GM19240 (cell line): Measurements from ENCODE around the gene TUT7.
"Not testable (repeated sequence)": the region's sequence is repeated elsewhere in the genome, so short reads cannot be mapped to it uniquely, and the experiment has no call there.

Experiments
- DNase-seq: peaks from one replicate; pipeline ENCODE4 v3.0.0; 2011; ENCODE audit warnings: low spot score; ENCODE audit not compliant: insufficient read length

Gene TUT7

DNA sequence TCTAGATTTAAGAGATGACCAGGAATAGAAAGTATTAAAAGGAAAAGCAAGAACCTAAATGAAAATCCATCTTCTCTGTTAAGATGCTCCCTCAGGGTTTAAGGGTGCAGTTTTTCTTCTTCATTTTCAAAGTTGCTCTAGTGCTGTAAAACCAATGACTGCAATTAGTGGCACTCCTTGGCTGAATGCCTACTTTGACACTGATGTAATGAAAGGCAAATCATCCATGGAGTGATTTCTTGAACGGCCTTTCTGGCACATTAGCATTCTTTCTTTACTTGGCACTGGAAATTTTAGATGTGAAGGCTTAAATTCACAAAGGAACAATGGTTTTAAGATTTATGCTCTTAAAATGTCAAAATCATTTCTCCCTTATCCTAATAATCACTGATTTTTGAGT, 52.5 kb downstream of the TUT7 start:
- no peak for DNase-seq

DNA sequence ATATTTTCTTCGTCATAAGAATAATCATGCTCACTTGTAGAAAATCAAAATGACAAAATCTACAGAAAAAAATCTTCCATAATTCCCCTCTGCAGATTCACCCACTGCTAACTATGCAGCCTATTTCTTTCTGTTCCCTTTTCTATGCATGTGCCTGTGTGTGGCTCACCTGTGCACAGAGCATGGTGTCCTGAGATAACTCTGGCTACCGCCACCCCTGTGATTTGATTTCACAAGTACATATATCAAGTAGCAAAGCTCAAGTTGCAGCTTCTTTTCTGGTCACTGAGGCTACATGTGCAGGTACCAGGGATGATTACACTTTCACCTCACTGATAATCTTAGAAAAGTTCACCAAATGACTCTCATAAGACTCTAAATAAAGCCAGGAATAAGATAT, 53.5 kb downstream of the TUT7 start:
- DNase-seq = no peak

DNA sequence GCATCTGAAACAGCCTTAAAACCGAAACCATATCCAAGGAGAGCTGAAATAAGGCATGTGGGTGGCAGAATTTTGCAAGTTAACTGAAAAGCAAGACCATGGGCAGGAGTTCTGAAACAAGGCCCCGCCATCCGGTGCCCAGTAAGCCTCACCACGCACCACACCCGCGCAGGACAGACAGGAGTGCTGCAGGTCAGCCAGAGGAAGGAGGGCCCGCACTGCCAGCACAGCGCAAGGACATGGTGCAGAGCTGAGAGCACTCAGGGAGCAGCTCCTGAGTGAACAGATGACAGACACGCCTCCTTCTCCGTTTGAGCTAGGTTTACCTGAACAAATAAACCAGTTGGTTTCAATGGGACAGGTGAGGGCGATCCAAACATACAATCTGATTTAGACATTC, 55.3 kb downstream of the TUT7 start:
- DNase-seq = no peak

DNA sequence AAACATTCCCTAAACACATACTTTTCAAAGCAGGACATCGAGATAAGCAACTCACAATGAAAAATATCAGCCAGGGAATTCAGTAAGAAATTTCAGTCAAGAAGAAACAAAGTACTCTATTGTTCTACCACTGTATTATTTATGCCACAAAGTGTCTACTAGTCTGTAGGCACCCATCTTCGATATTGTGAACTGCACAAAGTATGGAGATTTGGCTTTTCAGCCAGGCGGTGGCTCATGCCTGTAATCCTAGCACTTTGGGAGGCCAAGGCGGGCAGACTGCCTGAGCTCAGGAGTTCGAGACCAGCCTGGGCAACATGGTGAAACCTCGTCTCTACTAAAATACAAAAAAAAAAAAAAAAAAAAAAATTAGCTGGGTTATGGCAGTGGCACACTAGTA, 63.9 kb downstream of the TUT7 start:
- not testable (repeated sequence) for DNase-seq

DNA sequence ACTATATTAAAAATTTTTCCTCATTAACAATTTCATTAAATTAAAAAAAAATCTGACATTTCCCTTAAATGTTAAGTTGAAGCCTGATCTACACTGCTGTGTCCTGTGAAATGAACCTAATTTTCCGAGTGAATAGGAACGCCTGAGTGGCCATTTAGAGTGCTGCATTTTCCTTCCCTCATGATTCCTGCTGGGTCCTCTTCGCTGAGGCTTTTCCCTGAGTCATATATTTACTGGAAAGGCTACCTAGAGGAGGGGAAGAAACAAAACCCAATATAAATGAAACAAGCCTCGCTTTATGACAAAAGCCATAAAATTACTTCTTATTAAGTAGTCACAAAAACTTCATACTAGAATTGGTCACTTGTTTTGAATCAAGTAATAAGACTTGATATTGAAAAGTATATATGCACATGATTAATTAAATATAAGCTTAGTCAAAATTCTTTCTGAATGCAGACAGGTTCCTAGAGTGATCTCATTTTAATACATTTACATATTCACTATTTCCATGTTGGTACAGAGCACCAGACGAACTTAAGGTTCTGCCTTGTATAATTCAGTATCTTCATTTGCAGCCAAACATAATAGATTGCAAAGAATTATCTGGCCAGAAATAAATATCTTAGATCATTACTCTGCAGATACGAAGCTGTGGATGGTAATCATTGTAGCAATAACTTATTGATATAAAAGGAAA, 65.6 kb downstream of the TUT7 start:
- DNase-seq = no peak

DNA sequence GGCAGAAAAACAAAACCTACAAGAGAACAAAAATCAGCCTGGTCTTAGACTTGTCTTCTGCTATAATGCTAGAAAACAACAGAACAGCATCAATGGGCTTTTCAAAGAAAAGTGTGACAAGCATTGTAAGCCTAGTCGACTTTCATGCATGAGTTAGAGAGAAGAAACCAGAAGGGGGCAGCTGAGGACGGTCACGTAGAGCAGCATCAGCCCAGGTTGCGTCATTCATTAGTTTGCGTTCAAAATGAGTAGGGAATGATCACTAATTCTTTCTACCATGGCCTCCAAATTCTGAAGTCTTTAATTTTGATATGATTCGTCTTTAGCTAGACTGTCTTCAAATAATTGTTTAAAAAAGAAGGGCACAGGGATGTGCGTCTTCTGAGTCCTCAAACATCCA, 67.2 kb downstream of the TUT7 start:
- DNase-seq = no peak

DNA sequence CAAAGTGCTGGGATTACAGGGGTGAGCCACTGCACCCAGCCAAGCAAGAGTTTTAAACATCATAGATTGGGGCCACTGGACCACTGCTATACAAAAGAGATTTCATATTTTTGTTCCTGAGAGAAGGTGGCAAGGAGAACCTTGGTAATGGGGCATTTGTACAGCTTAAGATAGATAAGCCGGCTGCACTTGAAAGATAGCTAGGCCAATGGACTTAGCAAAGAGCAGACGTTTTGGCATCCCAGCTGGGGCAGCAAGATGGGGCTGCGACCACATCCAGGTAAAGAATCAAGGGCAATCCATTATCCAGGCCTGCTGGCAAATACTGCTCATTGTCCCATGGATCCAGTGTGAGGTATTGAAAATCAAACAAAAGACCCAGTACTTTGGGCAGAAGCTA, 67.9 kb downstream of the TUT7 start:
- no peak for DNase-seq

DNA sequence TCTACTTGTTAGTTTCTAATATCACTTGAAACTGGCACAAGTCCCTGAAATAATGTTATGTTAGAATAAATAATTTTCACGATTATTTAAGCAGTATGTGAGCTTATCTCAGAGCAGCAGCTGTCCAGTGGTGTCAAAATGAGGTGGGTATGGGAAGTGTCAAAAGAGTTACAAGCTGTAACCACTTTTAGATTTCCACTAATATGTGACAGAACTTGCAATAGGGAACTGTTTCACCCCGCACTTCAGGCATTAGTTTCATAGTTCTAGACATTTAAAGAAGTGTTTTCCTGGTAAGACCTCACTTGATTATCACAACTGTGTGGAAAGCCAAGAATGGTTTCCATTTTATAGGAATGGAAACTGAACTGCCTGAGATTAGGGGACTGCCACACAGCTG, 68.9 kb downstream of the TUT7 start:
- no peak for DNase-seq

DNA sequence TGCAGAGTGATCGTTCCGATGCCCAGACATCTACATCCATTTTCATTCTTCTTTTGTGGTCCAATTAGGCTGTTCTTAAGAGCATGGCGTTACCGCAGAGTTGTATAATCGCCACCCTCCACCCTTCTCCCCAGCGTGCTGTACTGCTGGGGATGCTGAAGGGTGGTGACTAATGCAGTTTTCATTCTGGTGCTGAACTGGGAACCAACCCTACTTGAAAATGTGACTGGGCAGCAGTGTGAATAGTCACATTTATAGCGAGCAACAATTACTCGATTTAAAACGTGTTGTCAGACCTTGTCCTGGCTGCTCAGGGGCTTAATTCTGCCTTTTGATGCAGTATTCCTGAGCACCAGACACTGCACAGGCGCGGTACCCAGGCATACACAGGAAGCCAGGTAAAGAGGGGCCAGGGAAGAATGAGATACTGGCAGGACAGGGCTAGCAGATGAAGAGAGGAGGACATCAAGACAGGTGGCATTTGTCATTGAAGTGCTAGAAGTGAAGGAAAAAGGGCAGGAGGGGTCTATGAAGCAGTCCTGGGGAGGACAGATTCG, 71.2 kb downstream of the TUT7 start:
- no peak for DNase-seq

DNA sequence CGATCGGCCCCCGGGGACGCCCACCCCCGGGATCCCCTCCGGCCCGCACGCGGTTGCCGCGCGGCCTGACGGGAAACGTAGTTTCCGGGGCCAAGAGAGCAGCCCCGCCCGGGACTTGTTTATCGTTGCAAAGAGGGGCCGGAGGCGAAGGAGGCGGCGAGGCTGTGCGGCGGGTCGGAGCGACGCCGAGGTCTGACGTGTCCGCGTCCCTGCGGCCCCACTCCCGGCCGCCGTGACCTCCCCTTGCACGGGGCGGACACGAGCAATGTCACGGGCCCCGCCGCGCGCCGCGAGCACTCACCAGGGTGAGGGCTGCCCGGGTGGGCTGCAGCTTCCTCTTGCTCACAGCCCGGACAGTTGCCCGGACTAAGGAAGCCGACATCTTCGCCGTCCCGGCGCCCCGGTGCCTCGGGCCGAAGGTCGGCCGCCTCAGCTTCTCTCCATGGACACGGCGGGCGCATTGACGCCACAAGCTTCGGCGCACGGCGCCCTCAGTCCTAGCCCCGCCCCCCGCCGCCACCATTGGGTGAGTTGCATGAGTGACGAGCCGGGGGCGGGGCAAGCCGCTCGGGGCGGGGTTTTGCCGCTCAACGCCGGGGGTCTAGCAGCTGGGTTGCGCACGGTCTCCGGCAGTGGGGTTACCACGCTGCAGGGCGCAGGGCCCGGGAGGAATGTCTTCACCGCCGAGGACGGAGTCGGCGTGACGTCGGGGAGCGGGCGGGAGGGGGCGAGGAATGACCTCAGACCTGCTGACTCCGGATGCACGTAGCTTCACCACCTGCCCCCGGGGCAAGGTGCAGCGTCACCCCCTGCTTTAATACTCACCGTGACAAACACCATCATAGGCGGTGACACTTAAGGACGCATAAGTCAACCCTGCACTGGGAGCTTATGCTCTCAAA, 71.9 kb downstream of the TUT7 start, which contains the start of gene ISCA1:
TSS of gene ISCA1 (minus strand) at position 462 of the 902 bp plus-strand sequence. CDS start at position 382, 80 bp downstream.
- peak; percentile 37 for DNase-seq

DNA sequence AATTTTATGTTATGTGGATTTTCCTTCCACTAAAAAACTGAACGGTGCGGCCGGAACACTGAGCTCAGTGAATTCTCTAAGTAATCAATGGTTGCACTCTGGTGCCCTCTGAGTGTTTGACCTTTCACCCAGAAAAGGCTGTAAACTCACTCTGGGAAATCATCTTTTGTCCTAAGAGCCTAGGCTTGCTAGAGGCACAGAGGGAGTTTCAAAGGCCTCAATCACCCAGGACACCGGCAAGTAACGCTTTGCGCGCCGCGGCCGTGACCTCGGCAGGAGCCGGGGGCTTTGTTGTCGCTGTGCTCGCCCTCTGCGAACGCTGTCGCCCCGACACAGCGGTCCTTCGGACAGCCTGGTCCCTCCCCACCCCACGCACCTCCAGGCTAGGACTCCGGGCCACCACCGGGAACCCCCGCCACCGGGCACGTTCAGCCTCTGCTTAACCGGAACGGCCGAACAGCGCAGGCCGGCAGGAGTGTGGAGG, 72.6 kb downstream of the TUT7 start:
- no peak for DNase-seq

DNA sequence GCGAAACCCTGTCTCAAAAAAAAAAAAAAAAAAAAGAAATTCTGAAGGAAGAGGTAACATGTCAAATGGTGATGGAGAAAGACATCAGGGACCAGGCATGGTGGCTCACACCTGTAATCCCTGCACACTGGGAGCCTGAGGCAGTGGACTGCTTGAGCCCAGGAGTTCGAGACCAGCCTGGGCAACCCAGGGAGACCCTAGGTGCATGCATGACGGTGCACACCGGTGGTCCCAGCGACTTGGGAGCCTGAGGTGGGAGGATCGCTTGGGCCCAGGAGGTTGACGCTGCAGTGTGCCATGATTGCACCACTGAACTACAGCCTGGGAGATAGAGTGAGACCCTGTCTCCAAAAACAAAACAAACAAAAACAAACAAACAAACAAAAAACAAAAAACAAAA, 73.6 kb downstream of the TUT7 start:
- DNase-seq = no peak

DNA sequence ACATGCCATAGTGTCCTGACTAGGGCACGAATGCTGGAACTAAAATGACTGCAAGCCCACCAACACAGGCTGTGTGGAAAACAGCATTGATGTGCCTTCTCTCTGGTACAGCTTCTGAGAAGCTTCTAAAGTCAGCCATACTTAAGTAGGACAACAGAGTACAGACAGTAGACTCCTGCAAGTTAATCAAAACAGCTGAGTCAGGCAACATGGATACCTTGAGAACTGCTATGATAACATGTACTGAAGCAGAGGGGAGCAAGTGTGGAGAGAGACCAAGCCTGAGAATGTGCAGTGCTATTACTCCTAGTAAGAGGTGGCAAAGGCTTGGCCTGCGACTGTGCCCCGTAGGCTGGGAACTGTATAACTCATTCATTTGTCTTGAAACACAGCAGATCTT, 74.4 kb downstream of the TUT7 start:
- no peak for DNase-seq

DNA sequence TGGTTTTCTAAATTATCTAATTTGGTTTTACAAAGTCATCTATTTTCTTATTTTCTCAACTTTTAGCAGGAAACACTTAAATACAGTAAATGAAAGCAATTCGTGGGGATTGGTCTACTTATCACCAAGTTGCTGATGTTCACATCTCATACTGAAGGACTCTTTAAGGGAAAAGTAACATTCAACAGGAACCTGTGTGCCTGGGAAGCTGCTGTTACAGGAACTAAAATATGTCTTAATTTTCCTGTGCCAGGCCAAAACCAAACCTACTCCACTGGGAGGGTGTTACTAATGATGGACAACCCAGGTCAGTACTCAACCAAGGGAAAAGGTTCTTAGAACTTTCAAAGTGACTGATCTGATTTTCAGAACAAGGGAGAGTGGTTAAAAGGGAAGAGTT, 77.1 kb downstream of the TUT7 start:
- no peak for DNase-seq

DNA sequence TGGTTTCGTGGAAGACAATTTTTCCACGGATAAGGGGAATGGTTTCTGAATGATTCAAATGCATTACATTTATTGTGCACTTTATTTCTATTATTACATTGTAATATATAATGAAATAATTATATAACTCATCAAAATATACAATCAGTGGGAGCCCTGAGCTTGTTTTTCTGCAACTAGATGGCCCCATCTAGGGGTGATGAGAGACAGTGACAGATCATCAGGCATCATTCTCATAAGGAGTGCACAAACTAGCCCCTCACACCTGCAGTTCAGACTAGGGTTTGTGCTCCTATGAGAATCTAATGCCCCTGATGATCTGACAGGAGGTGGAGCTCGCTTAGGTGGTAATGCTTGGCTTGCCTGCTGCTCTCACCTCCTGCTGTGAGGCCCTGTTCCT, 78.2 kb downstream of the TUT7 start:
- no peak for DNase-seq

DNA sequence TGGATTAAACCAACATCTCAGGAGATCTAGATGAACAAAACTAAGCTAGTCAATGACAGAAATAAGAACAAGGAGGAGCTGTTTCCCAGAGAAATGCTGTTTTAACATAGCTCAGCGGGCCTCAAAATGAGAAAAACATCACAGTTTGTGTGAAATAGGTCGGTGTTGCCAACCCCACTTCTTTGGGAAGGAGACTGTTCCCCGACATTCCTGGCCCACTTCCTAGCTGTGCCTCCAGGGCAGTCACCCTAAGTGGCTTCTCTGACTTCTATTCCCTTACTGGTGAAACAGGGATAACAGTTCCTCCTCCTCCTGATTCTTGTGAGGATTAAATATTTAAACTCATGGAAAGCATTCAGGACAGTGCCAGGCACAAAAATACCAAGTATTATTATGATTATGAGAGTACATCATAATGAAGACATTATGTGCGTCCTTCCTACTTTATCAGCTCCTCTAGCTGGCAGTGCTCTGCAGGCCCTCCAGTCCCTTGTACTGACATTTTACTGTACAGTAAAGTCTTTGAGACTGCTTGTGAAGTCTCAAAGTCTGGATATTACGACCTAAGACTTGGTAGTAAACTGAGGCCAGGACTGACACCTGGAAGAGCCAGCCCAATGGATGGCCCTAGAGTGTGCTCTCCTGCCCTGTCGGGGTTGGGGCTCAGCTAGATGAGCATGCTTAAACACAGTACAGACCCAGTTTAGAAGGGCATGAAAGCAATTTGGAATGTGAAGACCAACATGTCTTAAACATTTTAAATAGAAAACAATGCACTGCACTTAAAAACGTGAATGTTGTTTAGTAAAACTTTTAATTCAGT, 79.2 kb downstream of the TUT7 start:
- DNase-seq = no peak

DNA sequence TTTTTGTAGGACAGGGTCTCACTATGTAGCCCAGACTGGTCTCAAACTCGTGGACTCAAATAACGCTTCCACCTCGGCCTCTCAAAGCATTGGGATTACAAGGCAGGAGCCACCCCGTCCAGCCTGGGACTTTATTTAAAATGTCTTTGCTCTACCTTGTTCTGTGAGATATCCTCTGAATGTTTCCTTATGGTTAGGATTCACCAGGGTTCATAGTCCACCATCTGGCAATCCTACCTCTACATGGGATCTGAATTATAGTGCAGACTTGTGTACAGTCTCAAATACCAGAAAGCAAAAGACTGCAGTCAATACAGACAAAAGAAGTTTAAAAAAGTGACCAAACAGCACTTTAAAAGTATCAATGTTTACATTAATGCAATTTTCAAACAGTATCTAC, 82.0 kb downstream of the TUT7 start:
- DNase-seq = no peak

DNA sequence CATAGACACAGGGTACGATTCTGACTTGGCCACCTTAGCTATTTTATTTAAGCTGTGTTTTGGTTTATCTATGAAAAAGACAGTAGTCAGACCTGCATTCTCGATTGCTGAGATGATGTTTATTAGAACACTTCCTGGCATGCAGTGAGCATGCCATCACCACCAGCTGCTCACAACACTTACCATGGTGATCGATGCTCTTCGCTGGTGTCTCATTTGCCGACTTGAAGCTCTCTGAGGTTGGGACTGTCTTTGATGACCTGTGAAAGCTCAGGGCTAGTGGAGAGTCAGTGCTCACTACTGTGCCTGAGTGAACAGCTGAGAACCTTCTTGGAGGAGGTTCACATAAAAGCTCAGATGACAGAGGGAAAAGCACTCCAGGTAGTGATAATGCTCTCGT, 90.3 kb downstream of the TUT7 start:
- DNase-seq = no peak

DNA sequence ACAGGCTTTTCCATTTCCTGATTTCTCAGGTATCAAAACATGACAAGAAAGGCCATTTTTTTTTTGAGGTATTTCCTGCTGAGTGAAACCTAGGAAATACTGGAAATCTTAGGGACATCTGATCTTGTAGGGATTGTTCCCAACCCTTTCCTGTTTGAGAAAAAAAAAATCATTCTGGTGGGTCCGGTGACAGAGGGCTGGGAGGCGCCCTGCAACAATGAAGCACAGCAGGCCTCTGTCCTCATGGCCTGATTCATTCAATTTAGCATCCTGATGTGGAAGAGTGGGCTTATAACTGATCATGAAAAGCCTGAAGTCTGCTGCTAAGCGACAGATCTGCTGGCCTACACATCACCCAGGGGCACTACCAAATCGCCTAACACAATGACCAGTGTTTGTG, 91.7 kb downstream of the TUT7 start:
- no peak for DNase-seq

DNA sequence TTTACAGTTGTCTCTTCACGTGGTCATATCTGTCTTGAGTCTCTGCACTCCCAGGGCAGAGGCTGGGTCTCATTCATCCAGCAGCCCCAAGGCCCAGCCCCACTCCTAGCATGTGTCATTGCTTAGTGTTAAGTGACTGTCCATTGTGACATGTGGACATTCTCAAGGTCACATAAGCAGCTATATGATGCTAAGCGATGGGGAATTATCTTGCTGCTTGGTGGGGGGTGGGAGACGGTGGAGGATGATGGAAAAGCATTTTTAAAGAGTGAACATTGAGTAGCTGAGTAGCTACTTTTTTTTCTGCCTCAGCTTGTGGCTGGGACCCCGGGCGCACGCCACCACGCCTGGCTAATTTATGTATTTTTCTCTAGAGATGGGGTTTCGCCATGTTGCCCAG, 94.7 kb downstream of the TUT7 start, which contains the start of gene C9orf153:
TSS of gene C9orf153 (minus strand) at position 101 of the 400 bp plus-strand sequence. CDS start 30,054 bp downstream, outside the sequence.
- no peak for DNase-seq

DNA sequence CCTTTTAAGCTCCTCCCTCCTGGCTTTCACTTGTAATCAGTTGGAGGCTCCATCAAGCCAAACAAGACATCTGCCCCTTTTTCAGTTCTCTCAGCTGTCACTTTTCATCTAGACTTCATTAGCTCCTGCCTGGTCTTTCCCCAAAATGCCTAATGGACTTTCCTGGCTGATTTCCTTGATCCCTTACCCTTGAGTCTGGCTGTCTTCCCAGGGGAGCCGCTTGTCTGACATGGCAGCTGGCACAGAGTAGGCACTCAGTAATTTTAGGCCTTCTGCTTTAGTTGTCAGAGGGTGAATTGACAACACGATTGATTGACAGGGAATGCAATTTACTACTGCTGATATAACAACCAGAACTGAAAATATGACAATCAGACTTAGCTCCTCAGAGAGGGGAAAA, 96.8 kb downstream of the TUT7 start:
- no peak for DNase-seq
